Duodenal mucosa (tissue), 2 donors: Measurements from ENCODE around the gene SPATC1L.

Experiments
- H3K27ac ChIP-seq: one replicate; pipeline ENCODE4 v1.7.0; 2013; ENCODE audit warnings: low read depth, low read length
- H3K27me3 ChIP-seq, 2 donors: one replicate each; pipeline ENCODE4 v1.7.0; 2013; ENCODE audit warnings: low read length in 2 of 2, control low read depth in 1 of 2; ENCODE audit not compliant: insufficient read depth in 2 of 2, control insufficient read depth in 1 of 2
- H3K36me3 ChIP-seq, 2 donors: one replicate each; pipeline ENCODE4 v1.7.0; 2013; ENCODE audit warnings: low read length in 2 of 2, control low read depth in 1 of 2; ENCODE audit not compliant: insufficient read depth in 2 of 2, control insufficient read depth in 1 of 2
- H3K4me1 ChIP-seq, 2 donors: one replicate each; pipeline ENCODE4 v1.7.0; 2013; ENCODE audit warnings: low read length in 2 of 2, control low read depth in 1 of 2; ENCODE audit not compliant: insufficient read depth in 2 of 2, control insufficient read depth in 1 of 2
- H3K4me3 ChIP-seq, 2 donors: one replicate each; pipeline ENCODE4 v1.7.0; 2013; ENCODE audit warnings: low read length in 2 of 2, low read depth in 1 of 2
- H3K9ac ChIP-seq, 2 donors: one replicate each; pipeline ENCODE4 v1.7.0; 2013; ENCODE audit warnings: low read length in 2 of 2, low read depth in 1 of 2
- H3K9me3 ChIP-seq, 2 donors: one replicate each; pipeline ENCODE4 v1.7.0; 2013; ENCODE audit warnings: low read length in 2 of 2, control low read depth in 1 of 2; ENCODE audit not compliant: control insufficient read depth in 1 of 2

Gene SPATC1L

GRCh38 chr21:46214478-46215340, 30.4 kb upstream of the SPATC1L start:
- no peaks in the 10 kb centered on the region for H3K9me3 ChIP-seq
- no peak overlapping the region for H3K9ac ChIP-seq
- H3K27ac ChIP-seq = no peak overlapping the region
- no peak overlapping the region for H3K4me3 ChIP-seq
- no peaks in the 10 kb centered on the region for H3K27me3 ChIP-seq
- H3K4me1 ChIP-seq = no peaks in the 10 kb centered on the region
- peaks cover 8 to 54% of the 10 kb centered on the region in 2 donors for H3K36me3 ChIP-seq

- Histone ChIP-seq H3K9ac (no peak overlapping the region), H3K27ac (no peak overlapping the region)
Measured at GRCh38 chr21:46213620-46214286, 29.5 kb upstream of the SPATC1L start.

GRCh38 chr21:46212721-46213484, 28.6 kb upstream of the SPATC1L start:
- Histone ChIP-seq H3K27ac (no peak overlapping the region), H3K9ac (no peak overlapping the region)

More at GRCh38 chr21:46213620-46214286, 29.5 kb upstream of the SPATC1L start:
- H3K36me3 ChIP-seq = peaks cover 3 to 54% of the 10 kb centered on the region in 2 donors
- no peak overlapping the region for H3K4me3 ChIP-seq
- H3K27me3 ChIP-seq = no peaks in the 10 kb centered on the region
- H3K9me3 ChIP-seq = no peaks in the 10 kb centered on the region
- H3K4me1 ChIP-seq = no peaks in the 10 kb centered on the region

GRCh38 chr21:46211786-46212720, 27.8 kb upstream of the SPATC1L start:
- Histone ChIP-seq H3K27ac (no peak overlapping the region), H3K9me3 (no peaks in the 10 kb centered on the region), H3K4me1 (no peaks in the 10 kb centered on the region), H3K36me3 (peaks cover 3 to 71% of the 10 kb centered on the region in 2 donors), H3K4me3 (no peak overlapping the region), H3K27me3 (no peaks in the 10 kb centered on the region), H3K9ac (no peak overlapping the region)

More at GRCh38 chr21:46212721-46213484, 28.6 kb upstream of the SPATC1L start:
- Histone ChIP-seq H3K4me3 (no peak overlapping the region), H3K9me3 (no peaks in the 10 kb centered on the region), H3K36me3 (peaks cover 3 to 63% of the 10 kb centered on the region in 2 donors), H3K27me3 (no peaks in the 10 kb centered on the region), H3K4me1 (no peaks in the 10 kb centered on the region)

GRCh38 chr21:46211376-46211775, 27.1 kb upstream of the SPATC1L start:
- Histone ChIP-seq H3K27ac (no peak overlapping the region), H3K9ac (no peak overlapping the region), H3K4me1 (no peaks in the 10 kb centered on the region), H3K36me3 (peaks cover 3 to 76% of the 10 kb centered on the region in 2 donors), H3K4me3 (no peak overlapping the region), H3K9me3 (no peaks in the 10 kb centered on the region), H3K27me3 (no peaks in the 10 kb centered on the region)

GRCh38 chr21:46210378-46211136, 26.3 kb upstream of the SPATC1L start:
- Histone ChIP-seq H3K27ac (no peak overlapping the region), H3K4me3 (no peak overlapping the region), H3K27me3 (no peaks in the 10 kb centered on the region), H3K9me3 (no peaks in the 10 kb centered on the region), H3K9ac (no peak overlapping the region), H3K36me3 (peaks cover 7 to 77% of the 10 kb centered on the region in 2 donors), H3K4me1 (no peaks in the 10 kb centered on the region)

- Histone ChIP-seq H3K36me3 (peaks cover 12 to 74% of the 10 kb centered on the region in 2 donors), H3K27ac (no peak overlapping the region), H3K4me3 (no peak overlapping the region), H3K4me1 (no peaks in the 10 kb centered on the region), H3K27me3 (no peaks in the 10 kb centered on the region), H3K9ac (no peak overlapping the region), H3K9me3 (no peaks in the 10 kb centered on the region)
Measured at GRCh38 chr21:46208761-46209721, 24.8 kb upstream of the SPATC1L start.

GRCh38 chr21:46207920-46208591, 23.8 kb upstream of the SPATC1L start:
- H3K27me3 ChIP-seq = no peaks in the 10 kb centered on the region
- no peak overlapping the region for H3K4me3 ChIP-seq
- no peak overlapping the region for H3K9ac ChIP-seq
- no peaks in the 10 kb centered on the region for H3K9me3 ChIP-seq
- no peak overlapping the region for H3K27ac ChIP-seq
- H3K36me3 ChIP-seq = peaks cover 9 to 75% of the 10 kb centered on the region in 2 donors
- H3K4me1 ChIP-seq = no peaks in the 10 kb centered on the region
